Stomach smooth muscle (tissue), 2 donors: Measurements from ENCODE around the gene ACTG2.

Experiments used
- H3K27ac ChIP-seq: one replicate; pipeline ENCODE4 v1.7.0; 2013; ENCODE audit warnings: mild to moderate bottlenecking, low read length, inconsistent platforms
- H3K27me3 ChIP-seq, 2 donors: one replicate each; pipeline ENCODE4 v1.7.0; 2013; ENCODE audit warnings: low read length in 2 of 2; ENCODE audit not compliant: insufficient read depth in 2 of 2, control insufficient read depth in 1 of 2
- H3K36me3 ChIP-seq, 2 donors: one replicate each; pipeline ENCODE4 v1.7.0; 2013; ENCODE audit warnings: low read length in 2 of 2; ENCODE audit not compliant: control insufficient read depth in 2 of 2, insufficient read depth in 2 of 2
- H3K4me1 ChIP-seq: one replicate; pipeline ENCODE4 v1.7.0; 2013; ENCODE audit warnings: low read length; ENCODE audit not compliant: control insufficient read depth, insufficient read depth
- H3K4me3 ChIP-seq, 2 donors: one replicate each; pipeline ENCODE4 v1.7.0; 2013; ENCODE audit warnings: low read length in 2 of 2
- H3K9ac ChIP-seq, 2 donors: one replicate each; pipeline ENCODE4 v1.7.0; 2013; ENCODE audit warnings: low read length in 2 of 2, mild to moderate bottlenecking in 1 of 2
- H3K9me3 ChIP-seq, 2 donors: one replicate each; pipeline ENCODE4 v1.7.0; 2013; ENCODE audit warnings: low read length in 2 of 2; ENCODE audit not compliant: control insufficient read depth in 2 of 2
- donor health status: healthy.
- donor health status: Pancreatic carcinoma.

The ACTG2 gene

GRCh38 chr2:73968357-73968937 lies 75.6 kb downstream of the ACTG2 start:
- H3K4me1 ChIP-seq, result peaks cover 3% of the 10 kb centered on the region
- no peak overlapping the region for H3K9ac ChIP-seq
- H3K36me3 ChIP-seq, result no peaks in the 10 kb centered on the region
- H3K4me3 ChIP-seq, result no peak overlapping the region
- H3K27ac ChIP-seq, result no peak overlapping the region
- H3K9me3 ChIP-seq, result no peaks in the 10 kb centered on the region
- no peaks in the 10 kb centered on the region for H3K27me3 ChIP-seq

- no peak overlapping the region for H3K27ac ChIP-seq
- H3K4me3 ChIP-seq, result no peak overlapping the region
- peaks cover 3% of the 10 kb centered on the region for H3K4me1 ChIP-seq
- no peak overlapping the region for H3K9ac ChIP-seq
- no peaks in the 10 kb centered on the region for H3K36me3 ChIP-seq
- H3K9me3 ChIP-seq, result no peaks in the 10 kb centered on the region
- no peaks in the 10 kb centered on the region for H3K27me3 ChIP-seq
Observed at GRCh38 chr2:73969356-73969755, 76.5 kb downstream of the ACTG2 start.
